Right lobe of liver (tissue), 4 donors: ENCODE data around the gene EVA1A.

Source experiments
- CTCF ChIP-seq, 4 donors: fragments of 200-600 bp in 3 of 4; fragments of 450-650 bp in 1 of 4; IDR thresholded peaks; one replicate each; pipeline versions ENCODE4 v1.5.1 to v1.8.0; 2016 to 2022; ENCODE audit warnings: antibody characterized with exemption in 4 of 4, mild to moderate bottlenecking in 2 of 4
- POLR2A ChIP-seq: fragments of 450-650 bp; IDR thresholded peaks from one replicate; pipeline ENCODE4 v1.6.1; 2017; ENCODE audit warnings: antibody characterized with exemption, mild to moderate bottlenecking
- donor health status: DM: no; HTN: no; CAD: no.
- donor health status: DM: no; HTN: no; CAD: no.
- donor health status: DM: no; HTN: yes; CAD: no.

GRCh38 chr2:75489721-75490120, 71.0 kb downstream of the EVA1A start:
- no peak for TF ChIP-seq CTCF (IDR thresholded peaks at IDR 0.05)
- TF ChIP-seq POLR2A = no peak
